Gastroesophageal sphincter (tissue), 3 donors: Measurements from ENCODE around the gene GRIFIN.

Source experiments
- EP300 ChIP-seq: sonication (generic); formaldehyde crosslinking; IDR thresholded peaks from one replicate; pipeline ENCODE4 v1.6.1; 2017; ENCODE audit warnings: antibody characterized with exemption, mild to moderate bottlenecking
- POLR2A ChIP-seq, 2 donors: fragments of 450-650 bp; IDR thresholded peaks; one replicate each; pipeline ENCODE4 v1.6.1; 2017; ENCODE audit warnings: antibody characterized with exemption in 2 of 2, mild to moderate bottlenecking in 2 of 2, moderate library complexity in 1 of 2
- POLR2AphosphoS5 ChIP-seq: sonication (generic); formaldehyde crosslinking; IDR thresholded peaks from one replicate; pipeline ENCODE4 v1.6.1; 2017; ENCODE audit warnings: antibody characterized with exemption
- TF ChIP-seq, protein P1 (sequence below), 4 experiments: fragments of 200-600 bp in 2 of 4; fragments of 450-650 bp in 2 of 4; sonication (generic) in 1 of 4; IDR thresholded peaks; one replicate each; pipeline ENCODE4 v1.5.1; 2017 to 2019; ENCODE audit warnings: antibody characterized with exemption in 4 of 4, mild to moderate bottlenecking in 2 of 4, moderate library complexity in 2 of 4

DNA sequence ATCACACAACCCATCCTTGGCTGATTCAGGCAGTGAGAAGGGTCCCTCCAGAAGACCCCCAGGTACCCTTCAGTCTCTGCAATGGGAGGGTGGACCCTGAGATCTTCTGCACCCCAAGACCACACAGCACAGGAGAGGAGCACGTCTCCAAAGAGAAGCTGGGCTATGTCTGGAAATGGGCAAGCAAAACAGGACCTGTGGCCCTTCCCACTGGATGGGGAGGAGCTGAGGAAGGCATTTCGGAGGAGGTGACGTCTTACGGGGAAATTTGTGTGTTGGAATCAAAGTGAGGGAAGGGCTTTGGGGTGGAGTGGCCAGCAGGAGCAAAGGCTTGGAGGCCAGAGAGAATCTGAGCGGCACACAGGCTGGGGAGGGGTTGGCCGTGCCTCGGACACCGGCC, 16.5 kb downstream of the GRIFIN start:
- TF ChIP-seq, protein P1, sequence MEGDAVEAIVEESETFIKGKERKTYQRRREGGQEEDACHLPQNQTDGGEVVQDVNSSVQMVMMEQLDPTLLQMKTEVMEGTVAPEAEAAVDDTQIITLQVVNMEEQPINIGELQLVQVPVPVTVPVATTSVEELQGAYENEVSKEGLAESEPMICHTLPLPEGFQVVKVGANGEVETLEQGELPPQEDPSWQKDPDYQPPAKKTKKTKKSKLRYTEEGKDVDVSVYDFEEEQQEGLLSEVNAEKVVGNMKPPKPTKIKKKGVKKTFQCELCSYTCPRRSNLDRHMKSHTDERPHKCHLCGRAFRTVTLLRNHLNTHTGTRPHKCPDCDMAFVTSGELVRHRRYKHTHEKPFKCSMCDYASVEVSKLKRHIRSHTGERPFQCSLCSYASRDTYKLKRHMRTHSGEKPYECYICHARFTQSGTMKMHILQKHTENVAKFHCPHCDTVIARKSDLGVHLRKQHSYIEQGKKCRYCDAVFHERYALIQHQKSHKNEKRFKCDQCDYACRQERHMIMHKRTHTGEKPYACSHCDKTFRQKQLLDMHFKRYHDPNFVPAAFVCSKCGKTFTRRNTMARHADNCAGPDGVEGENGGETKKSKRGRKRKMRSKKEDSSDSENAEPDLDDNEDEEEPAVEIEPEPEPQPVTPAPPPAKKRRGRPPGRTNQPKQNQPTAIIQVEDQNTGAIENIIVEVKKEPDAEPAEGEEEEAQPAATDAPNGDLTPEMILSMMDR (IDR thresholded peaks at IDR 0.05): no peak
- TF ChIP-seq POLR2AphosphoS5 (no peak), POLR2A (IDR thresholded peaks at IDR 0.05) (no peak), EP300 (no peak)
